DMS153 (cell line): ENCODE measurements around the gene ZNF496.

Experiments
- DNase-seq: peaks from one replicate; lab custom pipeline; 2025; lab: John Stamatoyannopoulos, UW

The ZNF496 gene

GRCh38 chr1:247326411-247327130 is 5.1 kb downstream of the ZNF496 start:
- DNase-seq, result no peak

DNA sequence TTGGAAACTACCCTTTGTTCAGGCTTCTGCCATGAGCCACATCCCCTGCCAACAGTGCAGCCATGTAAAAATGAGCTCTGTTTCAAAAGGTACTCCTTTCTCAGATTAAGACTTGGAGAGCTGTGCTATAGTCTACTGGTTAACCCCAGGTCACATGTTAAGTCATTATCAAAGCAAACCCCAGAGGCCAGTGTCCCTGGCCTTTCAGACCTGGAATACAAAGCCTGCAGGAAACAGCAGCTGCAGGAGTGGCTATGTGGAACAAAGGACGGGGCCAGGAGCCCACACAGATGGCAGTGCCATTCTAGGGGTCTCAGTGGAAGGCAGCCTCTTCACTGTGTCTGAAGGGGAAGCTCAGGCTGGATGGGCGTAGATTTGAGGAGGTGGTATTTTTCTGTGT is 6.7 kb downstream of the ZNF496 start:
- DNase-seq, result no peak

- DNase-seq, result no peak
Observed at GRCh38 chr1:247324204-247324787, 7.4 kb downstream of the ZNF496 start.

DNA sequence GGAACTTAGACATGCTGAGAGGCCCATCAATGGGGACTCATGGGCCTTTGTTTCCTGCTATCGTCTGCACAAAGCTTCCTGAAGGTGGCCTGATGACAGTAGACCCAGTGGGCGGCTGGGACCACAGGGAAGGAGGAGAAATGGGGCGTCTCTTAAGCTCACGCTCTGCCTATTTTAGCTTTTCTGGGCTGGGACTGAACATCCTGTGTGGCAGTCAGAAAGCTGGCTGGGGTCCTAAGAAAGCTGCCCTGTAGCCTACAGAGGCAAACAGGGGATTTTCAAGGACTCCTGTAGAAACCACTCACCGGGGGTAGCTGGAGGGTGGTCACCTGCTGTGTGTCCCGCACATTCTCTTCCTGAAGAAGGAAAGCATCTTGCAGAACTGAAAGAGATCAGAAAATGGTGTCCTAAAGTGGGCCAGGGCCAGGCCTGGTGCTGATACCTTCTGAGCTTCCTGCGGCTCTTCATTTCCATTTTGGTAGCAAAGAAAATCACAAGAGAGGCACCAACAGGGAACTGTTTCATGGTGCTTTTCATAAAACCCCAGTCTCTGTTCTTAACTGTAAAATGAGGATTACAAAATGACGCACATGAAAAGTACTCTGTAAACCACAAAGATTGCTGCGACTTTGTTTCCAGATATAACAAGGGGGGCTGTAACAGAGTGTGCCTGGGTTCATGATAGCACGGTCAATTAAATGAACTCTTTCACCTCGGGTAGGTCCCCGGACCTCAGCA is 8.6 kb downstream of the ZNF496 start:
- no peak for DNase-seq

- no peak for DNase-seq
Observed at GRCh38 chr1:247322442-247322841, 9.2 kb downstream of the ZNF496 start.

DNA sequence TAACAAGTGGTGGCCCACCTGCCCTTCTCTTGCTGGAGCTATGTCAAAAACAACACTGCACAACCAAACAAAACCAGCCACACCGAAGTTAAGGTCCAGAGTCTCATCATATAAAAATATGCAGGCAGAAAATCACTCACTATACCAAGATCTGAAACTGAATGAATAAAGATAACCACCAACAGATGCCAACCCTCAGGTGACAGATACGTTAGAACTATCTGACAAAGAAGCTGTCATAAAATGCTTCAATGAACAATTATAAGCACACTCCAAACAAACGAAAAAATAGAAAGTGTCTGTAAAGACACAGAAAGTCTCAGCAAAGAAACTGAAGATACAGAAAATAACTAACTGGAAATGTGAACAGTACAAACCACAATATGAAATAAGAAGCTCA is 14.0 kb downstream of the ZNF496 start:
- DNase-seq, result no peak

GRCh38 chr1:247316590-247317197 is 15.0 kb downstream of the ZNF496 start:
- no peak for DNase-seq

- no peak for DNase-seq
Observed at GRCh38 chr1:247304031-247304430, 27.6 kb downstream of the ZNF496 start.

DNA sequence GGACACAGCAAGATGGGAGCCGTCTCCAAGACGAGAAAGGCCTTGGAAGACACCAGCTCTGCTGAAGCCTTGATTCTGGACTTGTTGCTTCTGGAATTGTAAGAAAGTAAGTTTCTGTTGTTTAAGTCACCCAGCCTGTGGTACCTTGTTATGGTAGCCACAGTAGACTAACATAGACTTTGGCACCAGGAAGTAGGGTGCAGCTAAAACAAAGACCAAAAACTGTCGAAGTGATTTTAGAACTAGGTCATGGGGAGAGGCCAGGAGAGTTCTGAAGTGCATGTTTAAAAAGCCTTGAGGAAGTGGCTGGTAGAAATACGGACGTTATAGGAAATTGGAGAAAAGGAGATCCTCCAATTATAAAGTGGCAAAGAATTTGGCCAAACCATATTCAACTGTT is 28.5 kb downstream of the ZNF496 start:
- DNase-seq, result no peak

DNA sequence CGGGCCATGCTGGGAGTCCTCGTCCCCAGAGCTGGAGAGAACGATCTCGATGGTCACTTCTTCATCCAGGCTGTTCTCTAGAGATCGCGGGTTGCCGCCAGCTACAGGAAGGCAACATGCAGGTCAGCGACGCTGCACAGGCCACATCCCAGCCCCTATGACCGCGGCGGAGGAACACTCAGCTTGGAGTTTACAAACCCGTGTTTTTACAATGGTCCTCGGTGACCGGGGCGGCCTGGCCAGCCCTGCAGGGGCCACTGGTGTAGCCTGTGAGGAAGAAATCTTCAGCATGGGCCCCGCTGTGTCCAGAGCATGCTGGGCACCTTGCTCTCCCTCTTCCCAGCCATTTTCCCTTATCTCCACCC is 30.5 kb downstream of the ZNF496 start:
- no peak for DNase-seq

GRCh38 chr1:247300491-247301175 is 31.0 kb downstream of the ZNF496 start:
- no peak for DNase-seq

- no peak for DNase-seq
Observed at GRCh38 chr1:247299723-247300381, 31.8 kb downstream of the ZNF496 start.

DNA sequence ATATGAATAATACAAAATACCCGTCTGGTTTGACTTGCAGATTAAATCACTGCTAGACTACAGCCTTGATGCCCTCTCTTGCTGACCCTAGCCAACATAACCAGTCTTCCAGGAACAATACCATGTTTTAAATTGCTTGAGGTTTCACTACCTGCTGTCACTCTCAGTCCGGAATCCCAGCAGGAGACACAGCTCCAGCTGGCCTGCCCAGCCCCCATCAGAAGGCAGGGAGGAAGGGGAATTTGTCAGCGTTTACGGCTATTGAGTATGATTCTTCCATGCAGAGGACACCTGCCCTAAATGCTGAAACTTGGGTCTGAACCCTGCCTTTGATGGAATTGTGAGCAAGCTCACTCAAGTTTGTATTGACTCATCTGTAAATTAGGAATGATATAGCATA is 33.0 kb downstream of the ZNF496 start:
- DNase-seq, result no peak

- DNase-seq, result no peak
Observed at GRCh38 chr1:247298124-247298481, 33.6 kb downstream of the ZNF496 start.

- DNase-seq, result no peak
Observed at GRCh38 chr1:247297263-247298123, 34.2 kb downstream of the ZNF496 start.

- no peak for DNase-seq
Observed at GRCh38 chr1:247296599-247297180, 35.0 kb downstream of the ZNF496 start.

DNA sequence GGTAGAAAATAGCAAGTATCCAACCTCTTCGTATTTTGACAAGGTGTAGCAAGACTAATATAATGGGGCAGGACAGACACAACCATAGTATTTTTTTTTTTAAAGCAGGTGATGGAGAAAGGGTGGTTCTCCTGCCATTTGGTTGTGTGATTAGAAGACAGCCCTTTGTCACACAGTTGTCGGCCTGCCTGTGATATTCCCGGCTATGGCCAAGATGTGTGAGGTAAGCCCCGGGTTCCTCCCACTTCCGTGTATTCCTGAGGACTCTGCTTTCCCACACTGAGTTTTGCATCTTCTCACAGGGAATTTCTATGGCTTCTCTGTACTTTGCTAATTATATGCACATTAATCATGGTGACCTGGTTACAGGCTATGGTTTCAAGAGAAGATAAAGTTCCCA is 35.9 kb downstream of the ZNF496 start:
- DNase-seq, result no peak

DNA sequence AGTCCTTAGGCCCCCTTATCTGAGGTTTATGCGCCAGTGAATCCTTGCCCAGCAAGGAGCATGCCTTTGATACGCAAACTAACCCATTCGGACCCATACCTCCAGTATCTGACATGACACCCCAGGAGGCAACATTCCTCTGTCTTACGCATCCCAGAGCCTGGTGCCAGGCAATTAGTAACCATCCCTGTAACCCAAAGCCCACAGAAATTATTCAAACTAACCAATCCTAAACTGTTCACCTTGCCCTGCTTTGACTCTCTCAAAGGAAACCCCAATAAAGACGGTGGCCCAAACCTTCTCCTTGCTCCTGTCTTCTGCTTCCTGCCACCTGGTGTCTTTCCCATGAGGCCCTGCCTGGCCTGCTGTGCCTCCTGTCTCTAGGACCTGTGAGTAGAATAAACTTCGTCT is 36.4 kb downstream of the ZNF496 start:
- DNase-seq, result no peak

DNA sequence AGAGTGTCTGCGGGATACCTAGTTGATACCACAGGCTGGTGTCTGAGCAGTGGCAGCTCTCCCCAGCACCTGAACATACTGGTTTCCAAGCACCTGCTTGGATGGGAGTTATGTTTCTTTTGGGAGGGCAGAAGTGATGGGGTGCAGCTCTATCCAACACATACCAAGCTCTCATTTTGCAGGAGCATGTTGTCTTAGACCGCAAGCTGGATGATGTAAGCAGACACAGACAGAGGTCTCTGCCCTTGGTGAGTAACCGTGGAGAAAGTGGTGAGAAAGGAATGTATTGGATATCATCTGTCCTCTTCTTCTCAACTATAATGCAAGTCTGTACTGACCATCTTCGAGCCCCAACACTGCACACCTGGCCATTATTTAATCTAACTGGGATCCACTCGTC is 37.4 kb downstream of the ZNF496 start:
- DNase-seq, result no peak

GRCh38 chr1:247293047-247293446 is 38.6 kb downstream of the ZNF496 start:
- no peak for DNase-seq
